Germinal center (tissue), 1 donor: ENCODE results near the gene AIG1.
"Not testable (repeated sequence)": the region's sequence is repeated elsewhere in the genome, so short reads cannot be mapped to it uniquely, and the experiment has no call there.

Experiments used
- DNase-seq: peaks from one replicate; pipeline ENCODE4 v3.0.0; 2012; ENCODE audit warnings: mixed read lengths, low spot score

Gene AIG1

GRCh38 chr6:143127941-143128680 is 67.4 kb downstream of the AIG1 start:
- DNase-seq = no peak

DNA sequence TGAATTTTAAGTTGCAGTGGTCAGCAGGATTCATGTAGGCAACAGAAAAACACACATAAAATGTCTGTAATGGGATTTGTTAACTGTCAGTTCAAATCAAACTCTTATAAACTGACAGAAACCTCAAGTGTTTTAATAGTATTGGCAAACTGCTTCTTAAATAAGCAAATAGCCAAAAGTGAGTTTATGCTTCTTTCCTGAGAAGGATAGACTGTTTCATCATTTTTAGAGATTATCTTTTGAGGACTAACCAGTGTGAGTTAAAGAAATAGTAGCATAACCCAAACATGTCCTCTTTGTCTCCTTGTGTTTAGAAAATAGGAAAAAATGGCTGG is 68.0 kb downstream of the AIG1 start:
- DNase-seq = no peak

GRCh38 chr6:143130928-143131327 is 70.2 kb downstream of the AIG1 start:
- no peak for DNase-seq

GRCh38 chr6:143135325-143135724 is 74.6 kb downstream of the AIG1 start:
- DNase-seq = no peak

DNA sequence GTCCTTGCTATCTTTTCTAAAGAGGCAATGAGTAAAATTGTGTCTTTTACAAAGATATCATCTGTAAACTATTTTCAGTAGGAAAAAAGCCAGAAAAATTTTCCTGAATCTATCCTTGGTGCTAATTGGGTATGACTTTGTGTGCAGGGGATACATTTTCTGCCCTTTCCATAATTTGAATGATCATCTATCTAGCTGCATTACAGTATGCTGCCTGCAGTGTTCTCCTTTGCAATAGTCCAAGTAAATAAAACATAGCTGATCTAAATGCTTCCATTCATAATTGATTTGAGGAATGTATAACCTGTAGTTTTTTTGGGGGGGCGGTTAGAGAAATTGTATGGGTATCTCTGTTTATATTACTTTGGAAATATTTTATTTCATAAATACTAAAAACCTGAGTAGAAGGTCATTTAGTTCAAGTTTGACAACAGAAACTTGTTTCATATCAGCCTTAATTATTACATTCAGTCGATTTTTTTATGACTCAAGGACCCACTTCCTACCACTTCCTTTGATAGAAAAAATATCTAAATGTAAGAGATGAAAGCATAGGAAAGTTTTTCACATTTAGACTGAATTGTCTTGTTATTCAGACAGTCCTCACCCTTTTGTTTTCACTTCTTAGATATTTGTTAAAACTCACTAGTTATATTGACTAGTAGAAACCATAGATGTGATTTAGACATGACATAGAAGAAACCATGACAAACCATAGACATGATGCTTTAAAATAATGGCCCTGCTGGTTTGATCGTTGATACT is 75.3 kb downstream of the AIG1 start:
- DNase-seq = no peak

GRCh38 chr6:143136647-143137046 is 76.0 kb downstream of the AIG1 start:
- DNase-seq = no peak

- DNase-seq = no peak
Measured at GRCh38 chr6:143139239-143139784, 78.6 kb downstream of the AIG1 start.

DNA sequence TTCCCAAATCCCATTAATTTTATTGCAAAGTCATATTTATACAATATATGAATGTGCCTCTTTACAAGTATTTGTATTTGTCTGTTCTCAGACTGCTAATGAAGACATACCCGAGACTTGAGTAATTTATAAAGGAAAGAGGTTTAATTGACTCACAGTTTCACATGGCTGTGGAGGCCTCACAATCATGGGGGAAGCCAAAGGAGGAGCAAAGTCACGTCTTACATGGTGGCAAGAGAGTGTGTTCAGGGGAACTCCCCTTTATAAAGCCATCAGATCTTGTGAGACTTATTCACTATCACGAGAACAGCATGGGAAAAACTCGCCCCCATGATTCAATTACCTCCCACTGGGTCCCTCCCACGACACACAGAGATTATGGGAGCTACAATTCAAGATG is 79.2 kb downstream of the AIG1 start:
- not testable (repeated sequence) for DNase-seq

DNA sequence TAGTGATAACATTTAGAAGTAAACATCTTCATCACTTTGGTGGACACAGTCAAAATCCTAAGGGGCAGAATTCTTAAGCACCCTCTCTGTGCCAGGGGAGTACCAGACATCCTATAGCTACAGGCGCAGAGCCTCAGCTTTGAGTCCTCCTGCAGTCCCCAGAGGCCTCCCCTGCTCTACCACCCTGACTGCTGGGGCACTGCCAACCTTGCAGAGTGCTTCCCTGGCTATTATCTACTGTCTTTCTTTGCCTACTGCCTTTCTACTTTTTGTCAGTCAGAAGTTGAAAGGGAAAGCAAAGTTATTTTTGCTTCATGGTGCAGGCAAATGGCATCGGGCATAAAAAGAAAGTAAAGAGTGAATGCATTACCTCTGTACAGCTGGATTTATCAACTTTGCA is 80.1 kb downstream of the AIG1 start:
- no peak for DNase-seq

- no peak for DNase-seq
Measured at GRCh38 chr6:143141442-143141841, 80.8 kb downstream of the AIG1 start.

GRCh38 chr6:143146186-143146851 is 85.6 kb downstream of the AIG1 start:
- no peak for DNase-seq

DNA sequence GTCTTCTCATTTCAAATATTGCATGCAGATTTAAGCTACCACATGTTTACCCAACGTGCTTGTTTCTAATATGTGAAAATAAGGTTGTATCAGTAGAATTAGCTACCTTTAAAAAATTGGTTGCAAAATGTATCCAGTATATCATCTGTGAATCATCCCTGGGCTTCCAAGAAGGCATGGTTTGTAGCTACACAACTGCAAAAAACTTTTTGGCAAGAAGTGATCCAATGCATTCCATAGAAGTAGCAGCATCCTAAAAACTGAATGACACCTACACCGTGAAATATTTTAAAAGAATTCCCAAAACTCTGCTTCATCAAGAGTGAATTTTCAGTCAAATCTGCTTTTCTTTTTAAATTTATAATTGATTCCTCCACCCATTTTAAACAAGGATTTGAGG is 89.1 kb downstream of the AIG1 start:
- DNase-seq = no peak

DNA sequence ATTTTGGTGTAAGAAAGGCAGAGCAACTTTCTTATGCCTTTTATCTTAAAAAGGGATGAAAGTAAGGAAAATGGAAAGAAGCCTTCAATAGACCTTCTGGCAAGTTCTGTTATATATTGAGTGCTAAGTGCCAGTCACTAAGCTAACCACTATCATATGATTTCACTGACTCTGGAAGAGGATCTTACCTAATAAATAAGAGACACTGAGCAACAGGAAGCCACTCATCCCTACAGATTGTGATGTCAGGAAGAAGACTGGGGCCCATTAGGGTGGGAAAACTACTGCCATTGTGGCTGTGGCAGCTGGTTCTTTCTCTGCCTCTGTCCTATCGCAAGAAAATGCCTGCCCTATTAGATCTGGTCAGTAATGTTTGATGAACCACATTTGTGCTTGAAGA is 89.6 kb downstream of the AIG1 start:
- no peak for DNase-seq

DNA sequence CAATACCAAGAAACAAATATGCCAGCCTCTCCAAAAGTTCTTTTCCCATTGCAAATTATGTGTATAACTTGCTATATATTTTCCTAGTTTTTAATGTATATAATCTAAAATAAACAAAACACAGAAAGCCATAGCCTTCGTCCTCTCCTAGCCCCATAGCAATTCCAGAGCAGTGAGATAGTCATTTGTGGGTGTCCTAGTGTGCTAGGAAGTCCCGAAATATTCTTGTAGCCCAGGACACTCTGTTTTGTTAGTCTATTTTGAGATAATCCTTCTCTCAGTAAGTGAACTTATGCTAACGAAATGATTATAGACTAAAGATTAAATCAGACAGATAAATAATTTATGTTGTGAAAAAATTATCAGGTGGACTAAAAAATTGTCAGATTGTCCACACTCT is 90.7 kb downstream of the AIG1 start:
- DNase-seq = no peak

GRCh38 chr6:143155681-143156080 is 95.0 kb downstream of the AIG1 start:
- no peak for DNase-seq

DNA sequence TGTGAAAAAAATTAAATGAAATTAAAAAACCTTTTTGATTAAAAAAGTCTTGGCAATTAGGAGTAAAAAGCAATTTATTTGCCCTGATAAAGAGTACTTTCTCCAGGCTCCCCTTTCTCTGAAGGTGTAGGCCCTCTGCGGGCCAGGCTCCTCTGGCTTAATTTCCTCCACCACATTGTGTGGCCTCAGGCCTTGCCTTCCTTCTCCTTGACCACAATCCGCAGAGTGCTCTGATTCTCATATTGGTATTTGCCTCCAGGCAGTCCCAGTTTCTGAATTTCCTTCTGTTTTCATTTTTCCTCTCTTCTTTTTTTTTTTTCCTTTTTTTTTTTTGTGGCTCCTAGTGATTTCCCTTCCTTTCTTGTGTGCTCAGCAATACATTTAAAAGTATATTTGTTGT is 96.4 kb downstream of the AIG1 start:
- DNase-seq = no peak

DNA sequence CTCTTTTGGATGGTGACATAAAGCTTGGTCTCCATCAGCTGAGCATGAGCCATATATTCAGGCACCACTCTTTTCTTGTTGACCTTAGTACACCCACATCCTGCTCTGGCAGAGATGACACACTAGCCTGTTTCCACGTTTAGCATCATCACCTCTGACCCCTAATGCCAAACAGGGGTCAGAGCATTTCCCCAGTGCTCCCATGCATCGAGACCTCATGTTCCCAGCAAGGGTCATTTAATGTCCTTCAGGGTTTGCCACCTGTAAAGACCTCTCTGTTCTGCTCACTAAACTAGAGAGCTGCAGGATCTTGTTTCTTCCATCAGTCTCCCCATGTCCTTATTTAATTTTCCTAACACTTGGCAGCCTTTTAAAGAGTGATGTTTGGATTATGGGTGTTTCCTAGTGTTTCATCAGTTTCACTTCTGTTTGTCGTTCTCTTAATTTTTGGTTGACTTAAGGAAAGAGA is 97.5 kb downstream of the AIG1 start:
- no peak for DNase-seq

GRCh38 chr6:143159001-143159400 is 98.3 kb downstream of the AIG1 start:
- no peak for DNase-seq

DNA sequence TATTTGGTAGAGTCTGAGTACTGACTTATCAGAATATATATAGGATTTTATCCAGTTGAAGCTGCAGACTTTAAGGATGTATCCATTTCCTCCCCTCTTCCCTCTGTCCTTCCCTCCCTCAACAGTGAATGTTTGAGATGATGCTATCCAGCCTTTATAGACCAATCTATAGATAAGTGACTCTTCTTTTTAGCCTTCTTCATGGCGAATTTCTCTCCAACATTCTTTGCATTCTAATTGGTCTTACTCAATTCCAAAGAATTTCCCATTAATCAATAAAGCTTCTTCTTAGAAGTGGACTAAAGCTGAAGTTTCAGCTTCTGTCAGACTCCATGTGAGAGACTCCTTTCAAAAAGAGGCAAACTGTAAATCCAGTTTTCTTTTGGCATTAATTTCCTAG is 99.3 kb downstream of the AIG1 start:
- DNase-seq = no peak

GRCh38 chr6:143160439-143161220 is 99.9 kb downstream of the AIG1 start:
- no peak for DNase-seq

GRCh38 chr6:143163621-143164020 is 102.9 kb downstream of the AIG1 start:
- no peak for DNase-seq

DNA sequence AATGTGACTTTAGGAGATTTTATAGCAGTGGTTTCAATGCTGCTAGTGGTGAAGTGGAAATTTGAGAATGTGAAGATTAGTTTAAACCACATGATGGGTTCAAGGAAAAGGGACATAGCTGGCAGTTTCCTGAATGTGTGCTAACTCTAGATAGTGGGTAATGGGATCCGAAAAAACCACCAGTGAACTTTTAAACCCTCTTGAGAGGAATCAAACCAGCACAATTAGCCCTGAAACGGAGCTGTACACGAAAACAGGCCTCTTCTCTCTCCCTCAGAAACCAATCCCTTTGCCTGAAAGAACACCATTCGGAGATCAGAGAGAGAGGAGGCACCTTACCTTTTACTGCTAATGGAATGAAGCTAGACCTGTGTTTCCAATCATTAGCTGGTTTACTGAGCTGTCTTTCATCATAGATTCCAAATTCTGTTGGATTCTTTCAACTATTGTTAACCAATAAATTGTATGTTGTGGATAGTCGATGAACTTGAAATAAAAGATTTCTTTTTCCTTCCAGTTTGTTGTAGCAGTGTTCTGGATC is 103.9 kb downstream of the AIG1 start:
- no peak for DNase-seq
